Osteocyte (in vitro differentiated cells): ENCODE measurements around the gene SELL. TPM values are rescaled to one million over a fixed set of nuclear protein-coding genes. Genes with fewer than 3 reads are reported as not detected.

Experiments
- DNase-seq: peaks from one replicate; pipeline ENCODE4 v3.0.0; 2021; ENCODE audit warnings: mixed read lengths; ENCODE audit not compliant: unreplicated experiment; ENCODE audit errors: extremely low spot score
- H3K27ac Mint-ChIP-seq: one replicate; pipeline ENCODE4 v1.8.0; 2021; ENCODE audit warnings: mild to moderate bottlenecking, mixed read lengths; ENCODE audit not compliant: unreplicated experiment
- H3K27me3 Mint-ChIP-seq: one replicate; pipeline ENCODE4 v1.8.0; 2021; ENCODE audit warnings: mixed read lengths; ENCODE audit not compliant: unreplicated experiment
- H3K36me3 Mint-ChIP-seq: one replicate; pipeline ENCODE4 v1.8.0; 2021; ENCODE audit warnings: mixed read lengths; ENCODE audit not compliant: unreplicated experiment
- H3K4me1 Mint-ChIP-seq: one replicate; pipeline ENCODE4 v1.8.0; 2021; ENCODE audit warnings: mixed read lengths; ENCODE audit not compliant: unreplicated experiment
- H3K4me3 Mint-ChIP-seq: one replicate; pipeline ENCODE4 v1.8.0; 2021; ENCODE audit warnings: mild to moderate bottlenecking, moderate library complexity, mixed read lengths; ENCODE audit not compliant: unreplicated experiment
- H3K9me3 Mint-ChIP-seq: one replicate; pipeline ENCODE4 v1.8.0; 2021; ENCODE audit warnings: mixed read lengths; ENCODE audit not compliant: unreplicated experiment
- total RNA-seq: library from RNA; stranded (reverse); gene quantifications from 2 replicates; pipeline ENCODE4 v1.2.1, GENCODE V29; 2021
- TF ChIP-seq, protein P1 (sequence below): fragments of 200-600 bp; sonication (generic); IDR thresholded peaks from 2 replicates; pipeline ENCODE4 v1.5.0; 2021; ENCODE audit warnings: antibody characterized with exemption, mild to moderate bottlenecking, moderate library complexity

SELL gene
- total RNA-seq, 1 donor from 2014 or later = not detected

DNA sequence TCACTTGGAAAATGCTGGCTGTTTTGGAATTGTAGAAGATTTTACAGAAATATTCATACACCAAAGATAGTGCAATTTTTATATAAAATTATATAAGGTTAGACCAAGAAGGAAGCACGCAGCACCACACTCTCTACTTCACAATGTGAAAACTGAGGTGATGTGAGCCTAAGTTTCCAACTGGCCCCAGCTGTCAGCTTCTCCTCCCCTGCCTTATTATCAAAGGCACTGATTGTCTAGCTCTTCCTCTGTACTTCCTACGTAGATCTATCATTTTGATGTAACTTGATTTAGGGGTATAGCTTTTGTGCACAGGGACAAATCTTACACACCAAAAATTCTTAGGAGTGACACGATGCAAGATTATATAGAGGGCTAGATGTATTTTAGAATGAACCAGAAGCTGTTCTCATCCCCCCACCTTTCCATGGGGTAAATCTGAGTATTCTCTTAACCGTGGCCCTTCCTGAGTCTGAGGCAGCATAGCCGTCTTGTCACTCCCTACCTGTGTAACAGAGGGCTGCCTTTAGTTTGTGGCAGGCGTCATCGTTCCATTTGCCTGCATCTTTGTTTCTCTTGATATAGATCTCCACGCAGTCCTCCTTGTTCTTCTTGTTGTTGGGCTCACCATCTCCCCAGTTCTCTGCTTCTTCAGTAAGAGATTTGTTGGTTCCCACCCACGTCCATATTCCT lies 3.4 kb downstream of the SELL start:
- peaks cover 3% of the 10 kb centered on the region for H3K9me3 Mint-ChIP-seq
- H3K27ac Mint-ChIP-seq = no peak overlapping the region

DNA sequence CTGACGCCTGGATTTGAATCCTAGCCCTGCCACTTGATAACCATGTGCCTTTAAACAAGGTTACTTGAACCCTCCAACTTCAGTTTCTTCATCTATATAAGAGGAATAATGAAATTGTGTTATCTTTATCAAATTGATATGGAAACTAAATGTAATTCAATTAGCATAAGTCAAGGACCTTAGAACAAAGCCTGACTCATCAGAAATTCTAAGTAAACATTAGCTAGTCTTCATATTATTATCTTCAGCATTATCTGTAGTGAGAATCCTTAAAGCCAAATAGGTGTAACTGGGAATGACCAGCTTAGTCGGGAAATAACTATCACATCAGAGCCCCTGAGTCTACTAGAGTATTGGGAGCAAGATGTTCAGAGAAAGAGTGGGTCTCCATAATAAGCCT lies 6.6 kb downstream of the SELL start:
- TF ChIP-seq, protein P1, sequence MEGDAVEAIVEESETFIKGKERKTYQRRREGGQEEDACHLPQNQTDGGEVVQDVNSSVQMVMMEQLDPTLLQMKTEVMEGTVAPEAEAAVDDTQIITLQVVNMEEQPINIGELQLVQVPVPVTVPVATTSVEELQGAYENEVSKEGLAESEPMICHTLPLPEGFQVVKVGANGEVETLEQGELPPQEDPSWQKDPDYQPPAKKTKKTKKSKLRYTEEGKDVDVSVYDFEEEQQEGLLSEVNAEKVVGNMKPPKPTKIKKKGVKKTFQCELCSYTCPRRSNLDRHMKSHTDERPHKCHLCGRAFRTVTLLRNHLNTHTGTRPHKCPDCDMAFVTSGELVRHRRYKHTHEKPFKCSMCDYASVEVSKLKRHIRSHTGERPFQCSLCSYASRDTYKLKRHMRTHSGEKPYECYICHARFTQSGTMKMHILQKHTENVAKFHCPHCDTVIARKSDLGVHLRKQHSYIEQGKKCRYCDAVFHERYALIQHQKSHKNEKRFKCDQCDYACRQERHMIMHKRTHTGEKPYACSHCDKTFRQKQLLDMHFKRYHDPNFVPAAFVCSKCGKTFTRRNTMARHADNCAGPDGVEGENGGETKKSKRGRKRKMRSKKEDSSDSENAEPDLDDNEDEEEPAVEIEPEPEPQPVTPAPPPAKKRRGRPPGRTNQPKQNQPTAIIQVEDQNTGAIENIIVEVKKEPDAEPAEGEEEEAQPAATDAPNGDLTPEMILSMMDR = no peak
- Mint-ChIP-seq H3K4me3 (no peak overlapping the region), H3K9me3 (no peaks in the 10 kb centered on the region), H3K27me3 (peaks cover 35% of the 10 kb centered on the region), H3K4me1 (no peaks in the 10 kb centered on the region), H3K27ac (no peak overlapping the region), H3K36me3 (no peaks in the 10 kb centered on the region)
- no peak for DNase-seq

More for the DNA sequence above, 3.4 kb downstream of the SELL start:
- TF ChIP-seq, protein P1 = no peak
- Mint-ChIP-seq H3K27me3 (peaks cover 41% of the 10 kb centered on the region), H3K4me3 (no peak overlapping the region), H3K4me1 (peaks cover 6% of the 10 kb centered on the region), H3K36me3 (no peaks in the 10 kb centered on the region)
- DNase-seq = no peak

GRCh38 chr1:169701261-169702005 lies 10.0 kb downstream of the SELL start:
- Mint-ChIP-seq H3K27ac (no peak overlapping the region), H3K4me3 (no peak overlapping the region), H3K36me3 (no peaks in the 10 kb centered on the region), H3K9me3 (no peaks in the 10 kb centered on the region), H3K27me3 (peaks cover 21% of the 10 kb centered on the region), H3K4me1 (no peaks in the 10 kb centered on the region)
- DNase-seq = no peak
- TF ChIP-seq, protein P1 = no peak

- TF ChIP-seq, protein P1 = no peak
Observed at GRCh38 chr1:169699707-169700106, 11.7 kb downstream of the SELL start.

GRCh38 chr1:169698976-169699375 lies 12.4 kb downstream of the SELL start:
- Mint-ChIP-seq H3K27me3 (peaks cover 12% of the 10 kb centered on the region), H3K4me1 (no peaks in the 10 kb centered on the region), H3K27ac (no peak overlapping the region), H3K9me3 (no peaks in the 10 kb centered on the region), H3K36me3 (no peaks in the 10 kb centered on the region), H3K4me3 (no peak overlapping the region)
- TF ChIP-seq, protein P1 = no peak
- DNase-seq = no peak

More at GRCh38 chr1:169699707-169700106, 11.7 kb downstream of the SELL start:
- Mint-ChIP-seq H3K27ac (no peak overlapping the region), H3K27me3 (peaks cover 14% of the 10 kb centered on the region), H3K9me3 (no peaks in the 10 kb centered on the region), H3K4me3 (no peak overlapping the region), H3K4me1 (no peaks in the 10 kb centered on the region), H3K36me3 (no peaks in the 10 kb centered on the region)
- DNase-seq = no peak
